Measurements from ENCODE around the gene CTNNA2. TPM values are rescaled to one million over a fixed set of nuclear protein-coding genes. Genes with fewer than 3 reads are reported as not detected.

Gene CTNNA2
- total RNA-seq, 5 donors from 2014 or later (not counting 1 experiment from before 2014, with no cell fraction given): not detected

DNA sequence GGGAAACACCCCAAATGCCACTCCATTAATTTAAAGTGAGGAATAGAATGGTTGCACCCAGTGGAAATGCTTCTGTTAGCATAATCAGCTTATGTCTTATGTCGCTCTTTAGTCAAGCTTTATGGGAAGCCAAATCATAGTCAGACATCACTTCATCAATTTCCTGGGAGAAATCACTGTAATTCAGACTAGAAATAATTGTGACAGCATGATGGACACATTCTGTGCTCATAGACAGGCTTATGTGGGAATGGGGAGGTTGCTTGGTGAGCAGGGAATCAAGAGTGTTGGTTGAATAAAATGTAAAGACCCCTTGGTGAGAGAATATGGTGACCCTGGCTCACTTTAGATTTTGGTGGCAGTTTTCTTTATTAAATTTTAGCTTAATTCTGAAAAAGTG, 174.0 kb downstream of the CTNNA2 start:
- Mint-ChIP-seq H3K36me3 (no peaks in the 10 kb centered on the region), H3K27me3 (no peaks in the 10 kb centered on the region), H3K9me3 (peaks cover 10 to 17% (median 16%) of the 10 kb centered on the region in 3 donors), H3K4me1 (no peaks in the 10 kb centered on the region), H3K27ac (no peak overlapping the region), H3K4me3 (no peak overlapping the region)
- no peaks in the 10 kb centered on the region for H3K36me3 ChIP-seq (ENCODE audit: control insufficient read depth in 2 of 2, extremely low read depth in 1 of 2, insufficient read depth in 1 of 2, low read length in 1 of 2)
- ATAC-seq (replicated peaks in 1 of 4) (no peak), DNase-seq (no peak)
- H3K27me3 ChIP-seq (replicated peaks in 1 of 2; ENCODE audit: control insufficient read depth in 2 of 2, extremely low read depth in 1 of 2, insufficient read depth in 2 of 2, low read length in 1 of 2): no peaks in the 10 kb centered on the region
- no peaks in the 10 kb centered on the region for H3K4me1 ChIP-seq (ENCODE audit: control insufficient read depth in 1 of 2, extremely low read depth in 1 of 2, insufficient read depth in 2 of 2, low read length in 2 of 2)
- ChIA-PET POLR2A (no interaction called here), CTCF (no interaction called here)
- no peaks in the 10 kb centered on the region for H3K9me3 ChIP-seq
- H3K27ac ChIP-seq (ENCODE audit: low read length): no peak overlapping the region
- H3K4me3 ChIP-seq (ENCODE audit: control insufficient read depth in 1 of 2, extremely low read depth in 1 of 2, low read length in 1 of 2): no peak overlapping the region
- no CpG with 5 or more reads among the region's 1 CpG for WGBS (ENCODE audit: insufficient coverage)

DNA sequence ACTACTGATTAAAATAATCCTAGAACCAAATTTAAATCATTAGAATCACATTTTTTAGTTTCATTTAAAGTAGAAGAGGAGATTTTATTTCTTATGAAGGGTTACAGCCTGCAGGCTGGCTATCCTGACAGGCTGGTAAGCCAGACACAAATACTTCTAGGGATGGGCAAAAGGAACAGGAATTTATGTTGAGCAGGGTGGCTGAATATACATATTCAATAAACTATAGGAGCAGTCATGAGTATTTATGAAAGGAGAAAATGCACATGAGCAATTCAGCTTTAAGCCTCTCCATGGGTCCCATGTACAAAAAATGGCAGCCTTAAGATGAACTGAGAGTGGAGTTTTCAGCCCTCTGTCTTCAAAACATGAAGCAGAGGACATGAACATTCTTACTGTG, 182.4 kb downstream of the CTNNA2 start:
- H3K4me1 ChIP-seq (ENCODE audit: control insufficient read depth in 1 of 2, extremely low read depth in 1 of 2, insufficient read depth in 2 of 2, low read length in 2 of 2): no peaks in the 10 kb centered on the region
- no peaks in the 10 kb centered on the region for H3K9me3 ChIP-seq
- ChIA-PET CTCF (no interaction called here), POLR2A (interaction anchor here in 1 of 2 donors (0.7 kb wide), 1 partner anchor 445 kb away, joined by 3 read pairs; no protein-coding TSS in a partner anchor)
- H3K27ac ChIP-seq (ENCODE audit: low read length): no peak overlapping the region
- Mint-ChIP-seq H3K9me3 (peaks cover 12 to 24% (median 21%) of the 10 kb centered on the region in 3 donors), H3K4me1 (no peaks in the 10 kb centered on the region), H3K27ac (no peak overlapping the region), H3K27me3 (no peaks in the 10 kb centered on the region), H3K4me3 (no peak overlapping the region), H3K36me3 (no peaks in the 10 kb centered on the region)
- H3K27me3 ChIP-seq (replicated peaks in 1 of 2; ENCODE audit: control insufficient read depth in 2 of 2, extremely low read depth in 1 of 2, insufficient read depth in 2 of 2, low read length in 1 of 2): no peaks in the 10 kb centered on the region
- DNase-seq: no peak
- ATAC-seq (replicated peaks in 1 of 4): no peak
- H3K4me3 ChIP-seq (ENCODE audit: control insufficient read depth in 1 of 2, extremely low read depth in 1 of 2, low read length in 1 of 2): no peak overlapping the region
- H3K36me3 ChIP-seq (ENCODE audit: control insufficient read depth in 2 of 2, extremely low read depth in 1 of 2, insufficient read depth in 1 of 2, low read length in 1 of 2): no peaks in the 10 kb centered on the region

DNA sequence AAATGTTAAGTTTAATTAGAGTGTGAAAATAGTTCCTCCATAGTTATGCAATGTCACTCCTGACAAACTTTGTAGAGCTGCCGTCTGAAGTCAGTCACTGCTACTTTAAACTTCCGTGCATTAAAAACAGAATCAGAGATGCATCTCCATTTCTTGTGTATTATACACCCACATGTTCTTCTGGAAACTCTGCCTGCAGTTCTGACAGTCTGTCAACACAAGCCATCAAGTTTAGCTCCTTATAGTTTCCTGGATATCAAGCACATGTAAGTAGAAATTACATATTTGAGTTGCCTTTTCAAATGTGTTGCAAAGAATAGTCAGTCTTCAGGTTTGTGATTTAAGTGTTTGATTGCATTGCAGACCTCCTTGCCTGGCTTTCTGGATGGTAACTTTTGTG, 184.3 kb downstream of the CTNNA2 start:
- no peak for ATAC-seq (replicated peaks in 1 of 4)
- POLR2A ChIA-PET: no interaction called here
- H3K9me3 Mint-ChIP-seq: peaks cover 11 to 19% (median 16%) of the 10 kb centered on the region in 3 donors
- no peaks in the 10 kb centered on the region for H3K4me1 Mint-ChIP-seq
- Histone ChIP-seq H3K27ac (ENCODE audit: low read length) (no peak overlapping the region), H3K9me3 (no peaks in the 10 kb centered on the region), H3K4me1 (ENCODE audit: control insufficient read depth in 1 of 2, extremely low read depth in 1 of 2, insufficient read depth in 2 of 2, low read length in 2 of 2) (no peaks in the 10 kb centered on the region), H3K27me3 (replicated peaks in 1 of 2; ENCODE audit: control insufficient read depth in 2 of 2, extremely low read depth in 1 of 2, insufficient read depth in 2 of 2, low read length in 1 of 2) (no peaks in the 10 kb centered on the region), H3K36me3 (ENCODE audit: control insufficient read depth in 2 of 2, extremely low read depth in 1 of 2, insufficient read depth in 1 of 2, low read length in 1 of 2) (no peaks in the 10 kb centered on the region), H3K4me3 (ENCODE audit: control insufficient read depth in 1 of 2, extremely low read depth in 1 of 2, low read length in 1 of 2) (no peak overlapping the region)
- 86% methylated on average over 1 of the region's 2 CpGs for WGBS (ENCODE audit: insufficient coverage)
- H3K4me3 Mint-ChIP-seq: no peak overlapping the region
- DNase-seq: no peak
- no peaks in the 10 kb centered on the region for H3K36me3 Mint-ChIP-seq
- no peak overlapping the region for H3K27ac Mint-ChIP-seq
- CTCF ChIA-PET: no interaction called here
- H3K27me3 Mint-ChIP-seq: no peaks in the 10 kb centered on the region

DNA sequence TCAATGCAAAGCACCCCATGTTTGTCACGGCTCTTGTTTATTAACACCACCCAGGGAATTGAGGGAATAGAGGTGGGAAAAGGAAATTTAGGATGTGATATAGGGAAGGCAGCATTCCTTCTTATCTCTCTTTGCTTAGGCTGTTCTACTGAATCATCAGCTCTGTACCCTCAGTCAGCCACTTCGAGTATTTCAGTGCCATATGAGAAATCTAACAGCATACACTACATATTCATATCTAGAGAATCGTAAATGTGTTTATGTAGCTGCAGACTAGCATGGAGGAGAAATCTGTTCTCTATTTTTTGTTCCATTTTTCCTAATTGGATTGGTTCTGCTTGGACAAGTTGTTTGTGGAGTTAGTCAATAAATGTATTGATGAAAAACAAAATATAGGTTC, 187.8 kb downstream of the CTNNA2 start:
- Mint-ChIP-seq H3K4me3 (no peak overlapping the region), H3K27me3 (no peaks in the 10 kb centered on the region), H3K9me3 (peaks cover 7 to 23% (median 18%) of the 10 kb centered on the region in 3 donors), H3K27ac (no peak overlapping the region), H3K4me1 (no peaks in the 10 kb centered on the region), H3K36me3 (no peaks in the 10 kb centered on the region)
- ATAC-seq (replicated peaks in 1 of 4): no peak
- ChIA-PET CTCF (interaction anchor here in 1 of 2 donors (0.5 kb wide), 2 partner anchors 15 to 267 kb away, joined by 3 to 5 read pairs; no protein-coding TSS in a partner anchor), POLR2A (no interaction called here)
- Histone ChIP-seq H3K4me1 (ENCODE audit: control insufficient read depth in 1 of 2, extremely low read depth in 1 of 2, insufficient read depth in 2 of 2, low read length in 2 of 2) (no peaks in the 10 kb centered on the region), H3K36me3 (ENCODE audit: control insufficient read depth in 2 of 2, extremely low read depth in 1 of 2, insufficient read depth in 1 of 2, low read length in 1 of 2) (no peaks in the 10 kb centered on the region), H3K9me3 (no peaks in the 10 kb centered on the region), H3K4me3 (ENCODE audit: control insufficient read depth in 1 of 2, extremely low read depth in 1 of 2, low read length in 1 of 2) (no peak overlapping the region), H3K27me3 (replicated peaks in 1 of 2; ENCODE audit: control insufficient read depth in 2 of 2, extremely low read depth in 1 of 2, insufficient read depth in 2 of 2, low read length in 1 of 2) (no peaks in the 10 kb centered on the region), H3K27ac (ENCODE audit: low read length) (no peak overlapping the region)
- no CpG with 5 or more reads among the region's 3 CpGs for WGBS (ENCODE audit: insufficient coverage)
- no peak for DNase-seq

DNA sequence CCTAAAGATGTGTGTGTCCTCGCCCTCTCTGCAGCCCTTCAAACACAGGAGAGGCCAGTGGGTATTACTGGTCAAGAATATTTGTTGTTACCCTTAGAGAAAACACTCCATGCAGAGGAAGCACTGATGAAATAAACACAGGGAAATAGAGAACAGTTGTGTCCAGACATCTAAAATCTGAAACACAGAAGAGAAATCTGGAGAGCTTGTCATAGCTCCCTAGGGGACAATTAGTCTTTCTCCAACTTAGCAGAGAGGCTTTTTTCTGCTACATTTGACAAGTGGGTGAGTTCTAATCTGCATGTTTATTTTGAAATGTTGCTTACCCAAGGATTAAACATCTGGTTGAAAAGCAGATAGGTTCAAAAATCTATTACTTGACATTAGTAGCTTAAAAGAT, 190.1 kb downstream of the CTNNA2 start:
- no peak overlapping the region for H3K4me3 ChIP-seq (ENCODE audit: control insufficient read depth in 1 of 2, extremely low read depth in 1 of 2, low read length in 1 of 2)
- no peak for DNase-seq
- no peaks in the 10 kb centered on the region for H3K4me1 Mint-ChIP-seq
- ChIA-PET CTCF (no interaction called here), POLR2A (no interaction called here)
- H3K27ac ChIP-seq (ENCODE audit: low read length): no peak overlapping the region
- H3K4me3 Mint-ChIP-seq: no peak overlapping the region
- H3K27me3 Mint-ChIP-seq: no peaks in the 10 kb centered on the region
- no peaks in the 10 kb centered on the region for H3K36me3 Mint-ChIP-seq
- H3K27me3 ChIP-seq (replicated peaks in 1 of 2; ENCODE audit: control insufficient read depth in 2 of 2, extremely low read depth in 1 of 2, insufficient read depth in 2 of 2, low read length in 1 of 2): no peaks in the 10 kb centered on the region
- no peaks in the 10 kb centered on the region for H3K36me3 ChIP-seq (ENCODE audit: control insufficient read depth in 2 of 2, extremely low read depth in 1 of 2, insufficient read depth in 1 of 2, low read length in 1 of 2)
- peaks cover 6 to 17% (median 17%) of the 10 kb centered on the region in 3 donors for H3K9me3 Mint-ChIP-seq
- H3K9me3 ChIP-seq: no peaks in the 10 kb centered on the region
- no peaks in the 10 kb centered on the region for H3K4me1 ChIP-seq (ENCODE audit: control insufficient read depth in 1 of 2, extremely low read depth in 1 of 2, insufficient read depth in 2 of 2, low read length in 2 of 2)
- H3K27ac Mint-ChIP-seq: no peak overlapping the region
- WGBS (ENCODE audit: insufficient coverage): no CpG with 5 or more reads among the region's 1 CpG
- no peak for ATAC-seq (replicated peaks in 1 of 4)

DNA sequence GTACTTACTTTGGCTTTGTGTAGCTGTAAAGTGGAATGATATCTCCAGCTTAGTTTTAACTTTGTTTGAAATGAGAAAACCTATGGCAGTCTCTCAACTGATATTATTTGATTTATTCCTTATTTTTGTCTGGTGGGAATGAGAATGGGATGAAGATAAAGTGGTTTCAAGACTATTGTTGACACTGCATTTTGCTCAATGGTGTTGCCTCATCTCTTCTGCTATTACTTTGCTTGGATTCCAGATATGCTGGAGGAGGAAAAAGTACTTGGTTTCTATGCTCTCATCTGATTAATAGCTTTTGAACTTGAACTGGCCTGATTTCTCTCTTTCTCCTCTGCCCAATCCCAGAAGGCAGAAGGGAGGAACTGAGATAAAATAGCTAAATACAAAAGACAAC, 198.2 kb downstream of the CTNNA2 start:
- Mint-ChIP-seq H3K9me3 (peaks cover 4 to 24% (median 12%) of the 10 kb centered on the region in 3 donors), H3K27me3 (no peaks in the 10 kb centered on the region), H3K4me1 (no peaks in the 10 kb centered on the region), H3K27ac (no peak overlapping the region), H3K4me3 (no peak overlapping the region), H3K36me3 (no peaks in the 10 kb centered on the region)
- Histone ChIP-seq H3K27me3 (replicated peaks in 1 of 2; ENCODE audit: control insufficient read depth in 2 of 2, extremely low read depth in 1 of 2, insufficient read depth in 2 of 2, low read length in 1 of 2) (no peaks in the 10 kb centered on the region), H3K4me3 (ENCODE audit: control insufficient read depth in 1 of 2, extremely low read depth in 1 of 2, low read length in 1 of 2) (no peak overlapping the region), H3K4me1 (ENCODE audit: control insufficient read depth in 1 of 2, extremely low read depth in 1 of 2, insufficient read depth in 2 of 2, low read length in 2 of 2) (no peaks in the 10 kb centered on the region), H3K27ac (ENCODE audit: low read length) (no peak overlapping the region), H3K36me3 (ENCODE audit: control insufficient read depth in 2 of 2, extremely low read depth in 1 of 2, insufficient read depth in 1 of 2, low read length in 1 of 2) (no peaks in the 10 kb centered on the region), H3K9me3 (no peaks in the 10 kb centered on the region)
- DNase-seq: no peak
- CTCF ChIA-PET: interaction anchor here in 1 of 2 donors (0.6 kb wide), 1 partner anchor 878 kb away, joined by 3 read pairs; no protein-coding TSS in a partner anchor
- POLR2A ChIA-PET: no interaction called here
- no peak for ATAC-seq (replicated peaks in 1 of 4)

DNA sequence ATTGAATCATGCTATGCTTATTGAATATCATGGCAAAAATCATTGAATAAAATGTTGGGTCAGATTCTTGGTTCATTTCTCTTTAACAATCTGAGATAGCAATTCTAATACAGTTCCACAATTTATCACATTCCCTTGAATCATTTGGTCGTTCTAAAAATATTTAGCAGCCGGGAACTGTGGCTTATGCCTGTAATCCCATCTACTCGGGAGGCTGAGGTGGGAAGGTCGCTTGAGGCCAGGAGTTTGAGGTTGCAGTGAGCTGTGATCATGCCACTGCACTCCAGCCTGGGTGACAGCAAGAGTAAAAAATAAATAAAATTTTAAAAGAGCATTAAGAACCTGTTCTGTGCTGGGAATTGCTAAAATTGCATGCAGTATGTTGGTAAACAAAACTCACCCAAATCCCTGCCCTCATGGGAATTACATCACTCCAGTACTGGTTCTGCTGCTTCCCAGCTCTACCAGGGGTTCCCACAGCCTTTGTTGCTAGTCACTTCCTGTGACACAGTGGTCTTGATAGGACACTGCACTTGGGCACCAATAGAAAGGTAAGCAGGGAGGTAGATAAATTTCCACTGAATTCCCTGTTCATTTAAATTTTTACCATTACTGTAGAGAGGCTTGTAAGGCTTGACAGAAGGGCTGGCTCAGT, 200.4 kb downstream of the CTNNA2 start:
- no peaks in the 10 kb centered on the region for H3K4me1 Mint-ChIP-seq
- Histone ChIP-seq H3K4me3 (ENCODE audit: control insufficient read depth in 1 of 2, extremely low read depth in 1 of 2, low read length in 1 of 2) (no peak overlapping the region), H3K9me3 (no peaks in the 10 kb centered on the region), H3K27me3 (replicated peaks in 1 of 2; ENCODE audit: control insufficient read depth in 2 of 2, extremely low read depth in 1 of 2, insufficient read depth in 2 of 2, low read length in 1 of 2) (no peaks in the 10 kb centered on the region), H3K27ac (ENCODE audit: low read length) (no peak overlapping the region), H3K36me3 (ENCODE audit: control insufficient read depth in 2 of 2, extremely low read depth in 1 of 2, insufficient read depth in 1 of 2, low read length in 1 of 2) (no peaks in the 10 kb centered on the region), H3K4me1 (ENCODE audit: control insufficient read depth in 1 of 2, extremely low read depth in 1 of 2, insufficient read depth in 2 of 2, low read length in 2 of 2) (no peaks in the 10 kb centered on the region)
- ChIA-PET CTCF (no interaction called here), POLR2A (no interaction called here)
- ATAC-seq (replicated peaks in 1 of 4): no peak
- H3K36me3 Mint-ChIP-seq: no peaks in the 10 kb centered on the region
- WGBS (ENCODE audit: insufficient coverage): 100% methylated on average over 2 of the region's 4 CpGs
- H3K4me3 Mint-ChIP-seq: no peak overlapping the region
- DNase-seq: no peak
- peaks cover 0 to 20% (median 12%) of the 10 kb centered on the region in 3 donors for H3K9me3 Mint-ChIP-seq
- H3K27me3 Mint-ChIP-seq: no peaks in the 10 kb centered on the region
- no peak overlapping the region for H3K27ac Mint-ChIP-seq
